ENCODE measurements around the gene ACVRL1.

Gene ACVRL1

GRCh38 chr12:51932218-51933076, 25.1 kb downstream of the ACVRL1 start:
- FAIRE-seq, result no peak
- DNase-seq (ENCODE audit: insufficient read length, low spot score), result no peak

- no peak for DNase-seq (ENCODE audit: insufficient read length, low spot score)
- no peak for FAIRE-seq
Observed at GRCh38 chr12:51934080-51934479, 26.8 kb downstream of the ACVRL1 start.

DNA sequence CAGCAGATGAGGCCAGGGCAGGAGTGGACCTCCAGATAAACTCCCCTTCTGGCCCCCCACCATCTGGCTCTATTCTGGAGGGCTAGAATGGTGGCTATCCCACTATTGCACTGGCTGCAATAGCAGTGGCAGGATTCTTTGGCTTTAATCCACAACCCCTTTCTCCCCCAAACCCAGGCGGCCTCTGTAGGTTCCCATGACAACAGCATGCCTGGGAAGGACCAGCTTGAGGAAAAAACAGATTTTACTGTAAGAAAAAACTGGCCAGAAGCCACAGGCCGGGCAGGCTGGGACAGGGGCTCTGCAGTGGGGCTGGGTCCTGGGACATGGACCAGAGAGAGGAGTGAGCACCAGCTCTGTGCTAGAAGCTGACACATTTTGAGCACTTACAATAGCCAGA, 30.6 kb downstream of the ACVRL1 start:
- FAIRE-seq, result no peak
- DNase-seq (ENCODE audit: insufficient read length, low spot score), result no peak

- FAIRE-seq (no peak), DNase-seq (ENCODE audit: insufficient read length, low spot score) (no peak)
Observed at GRCh38 chr12:51938726-51939125, 31.4 kb downstream of the ACVRL1 start.

DNA sequence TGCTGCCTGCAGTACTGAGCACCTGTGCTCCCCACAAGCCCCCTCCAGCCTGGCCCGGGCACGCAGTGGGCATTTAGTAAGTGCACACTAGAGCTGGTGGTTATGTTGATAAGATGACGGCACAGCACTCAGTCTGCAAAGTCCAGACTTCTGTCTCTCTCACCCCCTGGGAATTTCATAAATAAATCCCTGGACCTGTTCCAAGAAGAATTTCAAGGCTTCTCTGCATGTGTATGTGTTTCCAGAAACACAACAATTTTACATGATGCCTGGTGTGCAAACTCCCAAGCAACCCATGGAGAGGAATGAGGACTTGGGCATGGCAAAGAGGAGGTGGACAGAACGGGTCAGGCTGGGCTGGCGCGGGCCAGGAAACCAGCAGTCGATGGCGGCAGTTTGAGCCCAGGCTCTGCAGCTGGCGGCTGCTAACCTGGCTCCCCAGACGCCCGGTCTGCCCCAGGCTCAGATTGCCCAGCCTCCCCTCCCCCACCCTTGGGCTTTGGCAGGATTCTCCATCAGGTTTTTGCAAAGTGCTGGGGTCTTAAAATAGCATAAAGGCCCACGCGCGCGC, 33.8 kb downstream of the ACVRL1 start:
- FAIRE-seq (no peak), DNase-seq (ENCODE audit: insufficient read length, low spot score) (no peak)

DNA sequence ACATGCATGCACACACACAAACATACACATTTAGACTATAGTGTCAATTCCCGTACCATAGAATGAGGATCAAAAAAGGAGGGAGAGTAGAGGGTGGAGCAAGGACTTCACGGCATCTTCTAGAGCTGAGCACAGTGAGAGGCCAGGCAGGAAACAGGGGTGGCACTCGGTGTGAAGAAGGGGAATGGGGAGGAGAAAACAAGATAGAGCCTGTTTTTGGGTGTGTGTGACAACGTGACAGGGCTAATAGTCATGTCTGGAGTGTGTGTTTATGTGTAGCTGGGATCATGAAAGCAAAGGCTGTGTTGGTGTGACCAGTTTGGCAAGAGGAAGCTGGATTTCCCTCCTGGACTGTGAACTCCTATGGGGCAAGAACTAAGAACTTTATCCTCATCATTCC, 34.3 kb downstream of the ACVRL1 start:
- no peak for DNase-seq (ENCODE audit: insufficient read length, low spot score)
- FAIRE-seq, result no peak

DNA sequence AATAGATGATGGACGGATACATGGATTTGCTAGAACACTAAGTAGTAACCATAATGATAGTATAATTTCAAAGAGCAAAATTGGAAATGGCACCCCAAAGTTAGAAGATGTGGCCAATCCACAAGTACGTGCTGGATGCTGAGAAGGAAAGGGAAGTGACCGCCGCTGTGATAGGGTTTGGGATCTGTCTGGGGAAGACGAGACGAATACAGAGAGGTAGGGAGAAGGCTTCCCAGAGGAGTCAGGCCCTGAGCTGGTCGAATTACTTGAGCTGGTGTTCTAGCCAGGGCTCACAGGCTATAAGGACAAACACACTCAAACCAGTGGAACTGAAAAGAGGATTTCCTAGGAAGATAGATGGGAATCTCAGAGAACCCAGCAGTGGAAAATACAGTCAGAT, 34.8 kb downstream of the ACVRL1 start:
- DNase-seq (ENCODE audit: insufficient read length, low spot score) (no peak), FAIRE-seq (no peak)

GRCh38 chr12:51942501-51943000, 35.2 kb downstream of the ACVRL1 start:
- DNase-seq (ENCODE audit: insufficient read length, low spot score) (no peak), FAIRE-seq (no peak)

- FAIRE-seq, result no peak
Observed at GRCh38 chr12:51943346-51943745, 36.0 kb downstream of the ACVRL1 start.

DNA sequence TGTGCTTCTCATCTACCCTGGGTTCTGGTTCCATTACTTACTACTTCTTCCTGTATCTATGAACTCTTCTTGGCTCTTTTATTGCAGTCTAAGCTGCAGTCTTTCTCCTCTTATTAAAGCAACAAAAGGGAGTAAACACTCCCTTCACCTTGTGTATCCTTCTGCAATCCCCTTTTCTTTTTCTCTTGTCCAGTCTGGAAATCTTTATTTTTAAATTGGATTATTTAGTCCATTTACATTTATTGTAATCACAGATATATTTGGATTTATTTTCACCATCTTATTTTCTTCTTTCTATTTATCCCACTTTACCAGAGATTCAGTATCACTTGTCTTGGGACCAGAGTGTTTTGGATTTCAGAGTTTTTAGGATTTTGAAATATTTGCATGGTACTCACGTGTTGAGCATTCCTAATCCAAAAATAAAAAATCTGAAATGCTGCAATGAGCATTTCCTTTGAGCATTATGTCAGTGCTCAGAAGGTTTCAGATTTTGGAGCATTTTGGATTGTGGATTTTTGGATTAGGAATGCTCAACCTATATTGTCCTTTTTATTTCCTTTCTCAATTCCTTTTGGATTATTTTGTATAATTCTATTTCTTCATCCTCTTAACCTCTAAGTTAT, 37.4 kb downstream of the ACVRL1 start:
- no peak for FAIRE-seq

More at GRCh38 chr12:51943346-51943745, 36.0 kb downstream of the ACVRL1 start:
- DNase-seq (ENCODE audit: insufficient read length, low spot score), result no peak

DNA sequence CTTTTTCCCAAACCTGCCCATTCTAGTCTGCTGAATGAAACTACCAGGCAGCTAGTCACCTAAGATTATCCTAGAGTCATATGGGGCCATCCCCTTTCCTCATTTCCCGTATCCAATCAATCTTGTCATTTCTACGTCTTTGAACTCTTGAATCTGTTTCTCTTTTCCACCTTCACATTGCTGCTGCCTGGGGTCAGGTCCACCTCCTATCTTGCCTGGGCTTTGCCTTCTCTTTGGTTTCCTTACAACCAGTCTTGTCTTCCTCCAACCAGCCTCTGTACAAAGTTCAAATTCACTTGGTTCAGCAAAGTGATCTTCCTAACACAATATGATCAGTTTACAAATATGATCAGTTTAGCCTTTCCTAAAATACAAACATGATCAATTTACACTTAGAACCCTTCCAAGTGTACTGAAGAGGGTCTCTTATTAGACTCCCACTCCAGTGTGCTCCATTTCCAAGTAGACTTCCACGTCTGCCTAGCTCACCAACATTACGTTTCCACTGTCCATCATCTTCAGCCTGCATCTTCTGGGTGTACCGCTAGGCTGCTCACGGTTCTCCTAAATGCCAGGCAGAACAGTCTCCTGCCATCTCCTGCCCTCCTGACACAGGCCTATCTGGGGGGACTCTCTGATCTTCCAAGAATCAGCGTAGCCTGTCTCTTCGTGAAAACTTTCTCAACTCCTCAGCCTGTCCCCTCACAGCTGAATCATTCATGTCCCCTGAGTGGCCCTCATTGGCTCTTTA, 40.1 kb downstream of the ACVRL1 start:
- DNase-seq (ENCODE audit: insufficient read length, low spot score) (no peak), FAIRE-seq (no peak)

More for the DNA sequence above, 37.4 kb downstream of the ACVRL1 start:
- no peak for DNase-seq (ENCODE audit: insufficient read length, low spot score)

GRCh38 chr12:51948066-51948465, 40.8 kb downstream of the ACVRL1 start:
- FAIRE-seq, result no peak

GRCh38 chr12:51949342-51950030, 42.2 kb downstream of the ACVRL1 start:
- DNase-seq (ENCODE audit: insufficient read length, low spot score) (no peak), FAIRE-seq (no peak)

More at GRCh38 chr12:51948066-51948465, 40.8 kb downstream of the ACVRL1 start:
- DNase-seq (ENCODE audit: insufficient read length, low spot score), result no peak

DNA sequence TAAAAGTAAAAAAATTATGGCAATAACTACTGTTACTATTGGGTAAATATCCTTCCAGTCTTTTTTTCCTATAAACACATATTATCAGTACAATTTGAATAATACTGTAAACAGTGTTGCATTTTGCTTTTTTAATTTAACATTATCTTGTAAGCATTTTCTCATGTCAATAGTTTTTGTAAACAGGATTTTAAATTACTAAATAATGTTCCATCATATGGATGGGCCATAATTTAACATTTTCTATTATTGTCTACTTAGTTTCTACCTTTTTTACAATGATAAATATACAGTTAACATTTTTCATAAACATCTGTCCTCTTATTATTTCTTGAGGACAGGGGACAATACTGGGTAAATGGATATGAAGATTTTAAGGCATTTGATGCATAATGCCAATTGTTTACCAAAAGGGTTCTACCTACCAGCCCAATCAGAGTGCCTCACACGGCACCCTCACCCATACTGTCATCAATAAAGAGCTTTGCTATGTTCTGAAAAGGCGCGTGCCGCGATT, 43.4 kb downstream of the ACVRL1 start:
- DNase-seq (ENCODE audit: insufficient read length, low spot score), result no peak
- FAIRE-seq, result no peak

- FAIRE-seq (no peak), DNase-seq (ENCODE audit: insufficient read length, low spot score) (peak; percentile 83)
Observed at GRCh38 chr12:51951199-51951842, 44.0 kb downstream of the ACVRL1 start, which contains the start of gene ACVR1B. ACVR1B (plus strand) TSS chr12:51951699; CDS start chr12:51951744, 45 bp downstream.

GRCh38 chr12:51951843-51952722, 44.8 kb downstream of the ACVRL1 start:
- no peak for DNase-seq (ENCODE audit: insufficient read length, low spot score)
- FAIRE-seq, result no peak

DNA sequence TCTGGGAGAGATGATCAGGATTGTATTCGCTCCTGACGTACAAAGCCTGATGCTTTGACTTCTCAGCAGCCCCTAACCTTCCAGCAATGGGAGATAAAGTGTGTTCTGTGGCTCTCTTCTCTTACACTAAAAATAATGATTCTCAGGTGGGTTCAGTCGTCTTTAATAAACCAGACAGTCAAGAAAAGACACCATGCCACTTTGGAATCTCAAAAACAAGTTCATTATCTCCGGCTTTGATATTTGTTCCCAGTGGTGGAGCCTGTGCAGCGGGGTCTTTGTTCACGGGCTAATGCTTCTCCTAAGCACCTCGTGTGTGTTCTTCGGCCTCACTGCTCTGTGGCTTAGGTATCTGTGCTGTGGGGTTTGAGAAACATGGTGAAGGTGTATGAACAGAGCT, 45.8 kb downstream of the ACVRL1 start:
- no peak for DNase-seq (ENCODE audit: insufficient read length, low spot score)
- no peak for FAIRE-seq

GRCh38 chr12:51953864-51954263, 46.6 kb downstream of the ACVRL1 start:
- no peak for FAIRE-seq
- DNase-seq (ENCODE audit: insufficient read length, low spot score), result no peak
